IPS-18a (cell line): ENCODE results near the gene NLRC5.

Experiments used
- H3K27ac ChIP-seq: one replicate; pipeline ENCODE4 v1.5.1; 2013; ENCODE audit warnings: low read length
- H3K27me3 ChIP-seq: one replicate; pipeline ENCODE4 v1.6.1; 2013; ENCODE audit warnings: mild to moderate bottlenecking, low read length; ENCODE audit not compliant: control insufficient read depth, insufficient read depth
- H3K36me3 ChIP-seq: one replicate; pipeline ENCODE4 v1.6.1; 2013; ENCODE audit warnings: low read depth, low read length; ENCODE audit not compliant: control insufficient read depth
- H3K4me1 ChIP-seq: one replicate; pipeline ENCODE4 v1.6.1; 2013; ENCODE audit warnings: low read depth, low read length; ENCODE audit not compliant: control insufficient read depth
- H3K4me3 ChIP-seq: one replicate; pipeline ENCODE4 v1.5.1; 2013; ENCODE audit warnings: low read length
- H3K9ac ChIP-seq: one replicate; pipeline ENCODE4 v1.6.1; 2013; ENCODE audit warnings: mild to moderate bottlenecking, low read length, moderate library complexity
- H3K9me3 ChIP-seq: one replicate; pipeline ENCODE4 v1.6.1; 2013; ENCODE audit warnings: low read depth, low read length; ENCODE audit not compliant: control insufficient read depth

The NLRC5 gene

DNA sequence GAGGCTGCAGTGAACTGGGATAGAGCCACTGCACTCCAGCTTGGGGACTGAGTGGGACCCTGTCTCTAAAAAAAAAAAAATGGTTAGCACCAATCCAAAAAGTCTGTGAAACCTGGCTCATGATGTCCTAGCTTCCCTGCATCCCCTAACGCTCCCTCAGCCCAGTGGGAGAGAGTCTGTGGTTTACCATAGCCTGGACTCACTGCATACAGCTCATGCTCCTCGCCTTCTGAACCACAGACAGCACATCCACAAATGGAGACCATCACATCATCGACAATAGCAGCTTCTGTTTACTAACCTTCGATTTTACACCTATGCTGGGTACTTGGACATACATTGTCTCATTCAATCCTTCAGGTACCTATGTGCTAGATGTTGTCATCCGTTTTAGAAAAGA is 43.6 kb downstream of the NLRC5 start:
- Histone ChIP-seq H3K27me3 (no peaks in the 10 kb centered on the region), H3K4me3 (no peak overlapping the region), H3K36me3 (no peaks in the 10 kb centered on the region), H3K9me3 (no peaks in the 10 kb centered on the region), H3K9ac (no peak overlapping the region), H3K27ac (no peak overlapping the region), H3K4me1 (no peaks in the 10 kb centered on the region)

DNA sequence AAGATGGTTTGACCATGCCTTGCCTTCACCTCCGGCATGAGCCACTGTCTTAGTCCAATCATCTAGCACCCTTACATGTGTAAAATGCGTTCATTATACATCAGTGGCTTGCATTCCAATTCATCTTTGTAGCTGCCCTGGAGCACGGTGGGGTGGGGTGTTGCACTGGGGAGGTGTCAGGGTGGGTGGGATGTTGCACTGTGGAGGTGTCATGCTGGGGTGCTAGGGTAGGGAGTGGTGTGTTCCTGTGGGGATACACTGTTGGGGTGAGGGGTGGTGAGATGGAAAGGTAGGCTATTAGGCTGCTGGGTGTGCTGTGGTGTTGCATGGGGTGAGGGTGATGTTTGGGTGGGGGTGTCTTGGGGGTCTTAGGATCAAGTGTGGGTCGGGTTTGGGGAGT is 47.0 kb downstream of the NLRC5 start:
- Histone ChIP-seq H3K9ac (no peak overlapping the region), H3K27ac (no peak overlapping the region), H3K4me1 (no peaks in the 10 kb centered on the region), H3K36me3 (no peaks in the 10 kb centered on the region), H3K9me3 (no peaks in the 10 kb centered on the region), H3K27me3 (no peaks in the 10 kb centered on the region), H3K4me3 (no peak overlapping the region)

DNA sequence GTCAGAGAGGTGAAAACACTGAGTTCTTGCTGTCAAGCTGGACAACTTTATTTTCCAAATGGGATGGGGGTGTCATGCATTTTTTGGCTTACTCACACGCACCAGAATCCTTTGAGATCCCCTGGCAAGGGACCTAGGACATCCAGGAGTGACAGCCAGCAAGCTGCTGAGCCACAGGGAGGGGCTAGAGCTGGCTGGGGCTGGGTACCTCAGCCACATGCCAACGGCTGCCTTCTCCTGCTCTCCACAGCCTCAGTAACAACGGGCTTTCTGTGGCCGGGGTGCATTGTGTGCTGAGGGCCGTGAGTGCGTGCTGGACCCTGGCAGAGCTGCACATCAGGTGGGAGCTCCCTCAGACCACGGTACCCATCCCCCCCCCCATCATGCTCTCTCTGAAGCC is 47.6 kb downstream of the NLRC5 start:
- Histone ChIP-seq H3K9me3 (no peaks in the 10 kb centered on the region), H3K4me3 (no peak overlapping the region), H3K27ac (no peak overlapping the region), H3K36me3 (no peaks in the 10 kb centered on the region), H3K9ac (no peak overlapping the region), H3K27me3 (no peaks in the 10 kb centered on the region), H3K4me1 (no peaks in the 10 kb centered on the region)

DNA sequence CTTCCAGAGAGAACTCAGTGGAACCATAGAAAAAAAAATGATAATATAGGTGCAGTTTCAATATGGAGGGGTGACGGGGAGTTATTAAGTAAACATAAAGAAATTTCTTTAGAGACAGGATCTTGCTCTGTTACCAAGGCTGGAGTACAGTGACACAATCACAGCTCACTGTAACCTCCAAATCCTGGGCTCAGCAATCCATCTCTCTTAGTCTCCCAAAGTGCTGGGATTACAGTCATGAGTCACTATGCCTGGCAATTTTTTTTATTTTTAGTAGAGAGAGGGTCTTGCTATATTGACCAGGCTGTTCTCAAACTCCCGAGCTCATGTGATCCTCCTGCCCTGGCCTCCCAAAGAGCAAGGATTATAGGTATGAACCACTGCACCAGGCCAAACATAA is 48.8 kb downstream of the NLRC5 start:
- H3K27me3 ChIP-seq: no peaks in the 10 kb centered on the region
- H3K36me3 ChIP-seq: no peaks in the 10 kb centered on the region
- no peak overlapping the region for H3K4me3 ChIP-seq
- no peak overlapping the region for H3K9ac ChIP-seq
- no peaks in the 10 kb centered on the region for H3K4me1 ChIP-seq
- H3K9me3 ChIP-seq: no peaks in the 10 kb centered on the region
- no peak overlapping the region for H3K27ac ChIP-seq

DNA sequence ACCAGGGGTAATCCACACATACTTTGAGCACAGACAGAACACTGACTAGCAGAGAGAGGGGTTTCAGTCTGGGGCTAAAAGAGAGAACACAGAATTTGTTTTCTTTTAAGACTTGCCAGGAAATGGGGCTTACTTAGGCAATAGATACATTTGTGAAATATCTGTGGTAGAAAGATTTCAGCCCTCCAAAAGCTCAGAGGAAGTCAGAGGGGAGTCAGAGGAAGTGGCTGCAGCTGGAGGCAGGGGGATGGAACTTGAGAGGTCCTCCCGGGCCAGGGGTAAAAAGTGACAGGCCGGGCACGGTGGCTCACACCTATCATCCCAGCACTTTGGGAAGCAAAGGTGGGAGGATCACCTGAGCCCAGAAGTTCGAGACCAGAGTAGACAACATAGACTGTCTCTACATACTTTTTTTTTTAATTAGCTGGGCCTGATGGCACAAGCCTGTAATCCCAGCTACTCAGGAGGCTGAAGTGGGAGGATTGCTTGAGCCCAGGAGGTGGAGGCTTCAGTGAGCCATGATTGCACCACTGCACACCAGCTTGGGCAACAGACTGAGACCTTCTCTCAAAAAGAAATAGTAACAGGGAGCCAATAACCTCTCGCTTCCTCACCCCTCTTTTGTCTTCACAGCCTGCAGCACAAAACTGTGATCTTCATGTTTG is 49.9 kb downstream of the NLRC5 start:
- H3K9ac ChIP-seq: no peak overlapping the region
- H3K4me3 ChIP-seq: no peak overlapping the region
- H3K9me3 ChIP-seq: no peaks in the 10 kb centered on the region
- H3K36me3 ChIP-seq: no peaks in the 10 kb centered on the region
- no peaks in the 10 kb centered on the region for H3K4me1 ChIP-seq
- no peaks in the 10 kb centered on the region for H3K27me3 ChIP-seq
- no peak overlapping the region for H3K27ac ChIP-seq

DNA sequence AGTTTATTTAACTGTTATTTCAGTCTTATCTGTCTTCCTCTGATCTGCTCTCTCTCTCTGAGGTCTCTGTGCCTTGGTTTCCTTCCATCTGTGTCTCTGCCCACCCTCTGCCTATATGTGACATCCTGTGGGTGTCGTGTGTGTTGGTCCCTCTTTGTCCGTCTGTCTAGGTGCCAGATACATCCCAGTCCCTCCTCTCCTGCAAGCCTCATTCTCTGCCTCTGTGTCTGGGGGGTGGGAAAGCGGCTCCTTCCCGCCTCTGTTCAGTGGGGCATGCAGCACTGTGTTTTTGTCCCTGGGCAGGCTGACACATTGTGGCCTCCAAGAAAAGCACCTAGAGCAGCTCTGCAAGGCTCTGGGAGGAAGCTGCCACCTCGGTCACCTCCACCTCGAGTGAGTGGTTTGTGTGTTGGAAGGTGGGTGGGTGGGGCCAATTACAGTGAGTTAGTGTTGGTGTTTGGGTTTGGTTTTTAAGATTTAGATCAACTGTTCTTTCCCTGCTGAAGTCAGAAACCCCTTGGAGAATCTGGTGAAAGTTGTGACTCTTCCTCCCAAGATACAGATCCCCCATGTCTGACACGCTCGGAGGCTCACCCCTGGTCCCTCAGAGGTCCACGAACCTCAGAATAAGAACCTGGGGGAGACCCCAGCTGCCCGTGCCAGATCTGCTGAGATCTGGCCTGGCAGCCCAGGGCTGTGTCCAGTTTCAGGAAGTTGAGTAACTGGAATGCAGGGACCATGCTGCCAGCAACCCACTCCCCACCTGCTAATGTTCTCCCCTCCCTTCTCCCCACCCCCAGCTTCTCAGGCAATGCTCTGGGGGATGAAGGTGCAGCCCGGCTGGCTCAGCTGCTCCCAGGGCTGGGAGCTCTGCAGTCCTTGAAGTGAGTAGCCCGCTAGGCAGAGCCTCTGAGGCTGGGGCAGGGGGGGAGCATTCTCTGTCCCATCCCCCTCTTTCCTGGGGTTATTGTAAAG is 52.1 kb downstream of the NLRC5 start:
- H3K27ac ChIP-seq: no peak overlapping the region
- no peaks in the 10 kb centered on the region for H3K36me3 ChIP-seq
- H3K4me3 ChIP-seq: no peak overlapping the region
- no peaks in the 10 kb centered on the region for H3K9me3 ChIP-seq
- no peaks in the 10 kb centered on the region for H3K4me1 ChIP-seq
- no peaks in the 10 kb centered on the region for H3K27me3 ChIP-seq
- H3K9ac ChIP-seq: no peak overlapping the region

DNA sequence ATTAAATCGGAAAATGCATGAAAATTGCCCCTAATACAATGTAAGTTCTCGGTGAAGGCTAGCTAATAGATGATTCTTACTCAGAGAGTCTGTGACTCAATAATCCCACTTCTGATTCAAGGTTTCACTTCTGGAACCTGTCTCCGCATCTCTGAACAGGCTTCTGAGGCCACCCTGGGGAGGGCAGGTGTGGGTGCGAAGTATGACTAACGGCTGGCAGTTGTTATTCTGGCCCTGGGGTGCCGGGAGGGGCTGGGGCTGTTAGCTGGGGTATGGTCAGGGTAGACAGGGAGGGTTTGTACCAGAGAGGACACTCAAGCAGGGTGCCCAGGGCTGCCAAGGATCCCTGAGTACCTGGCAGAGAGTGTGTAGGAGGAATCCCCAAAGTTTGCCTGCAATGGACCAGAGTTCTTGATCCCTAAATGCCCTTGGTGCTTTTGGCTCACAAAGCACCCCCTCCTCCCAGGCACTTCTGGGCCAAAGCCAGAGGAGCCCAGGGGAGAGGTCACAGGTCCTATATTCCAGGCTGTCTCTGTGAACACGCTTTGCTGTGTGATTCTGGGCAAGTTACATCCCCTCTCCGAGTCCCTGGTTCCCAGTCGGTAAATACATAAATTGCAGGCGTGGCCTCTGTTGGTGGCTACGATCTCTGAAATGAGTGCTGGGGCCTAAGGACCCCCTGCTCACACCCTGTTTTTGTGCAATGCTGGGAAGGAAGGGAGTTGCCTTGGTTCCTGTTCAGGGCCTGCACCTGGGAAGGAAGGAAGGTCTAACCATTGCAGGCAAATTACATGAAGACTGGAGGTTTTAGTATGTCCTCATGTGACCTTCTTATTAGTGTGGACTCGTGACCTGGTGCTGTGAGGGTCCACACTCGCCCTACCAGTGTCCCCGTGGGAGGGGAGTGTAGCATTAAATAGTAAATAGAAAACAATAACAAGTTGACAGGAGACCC is 53.1 kb downstream of the NLRC5 start:
- Histone ChIP-seq H3K9ac (no peak overlapping the region), H3K27ac (no peak overlapping the region), H3K4me1 (no peaks in the 10 kb centered on the region), H3K9me3 (no peaks in the 10 kb centered on the region), H3K4me3 (no peak overlapping the region), H3K36me3 (no peaks in the 10 kb centered on the region), H3K27me3 (no peaks in the 10 kb centered on the region)

DNA sequence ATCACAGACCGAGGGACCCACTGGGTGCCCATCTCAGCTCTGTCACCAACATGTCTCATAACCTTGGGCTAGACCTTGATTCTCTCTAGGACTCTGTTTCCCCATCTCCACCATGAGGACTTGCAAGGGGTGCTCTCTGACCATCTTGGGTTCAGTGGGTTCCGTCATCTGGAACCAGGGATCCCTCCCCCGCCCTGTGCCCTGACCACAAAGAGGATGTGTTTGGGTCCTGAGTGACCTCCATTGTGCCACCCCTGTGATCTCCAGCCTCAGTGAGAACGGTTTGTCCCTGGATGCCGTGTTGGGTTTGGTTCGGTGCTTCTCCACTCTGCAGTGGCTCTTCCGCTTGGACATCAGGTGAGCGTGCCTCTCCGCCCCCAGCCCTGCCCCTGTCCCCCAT is 53.9 kb downstream of the NLRC5 start:
- Histone ChIP-seq H3K27ac (no peak overlapping the region), H3K9ac (no peak overlapping the region), H3K4me3 (no peak overlapping the region), H3K9me3 (no peaks in the 10 kb centered on the region), H3K36me3 (no peaks in the 10 kb centered on the region), H3K27me3 (no peaks in the 10 kb centered on the region), H3K4me1 (peaks cover 2% of the 10 kb centered on the region)

DNA sequence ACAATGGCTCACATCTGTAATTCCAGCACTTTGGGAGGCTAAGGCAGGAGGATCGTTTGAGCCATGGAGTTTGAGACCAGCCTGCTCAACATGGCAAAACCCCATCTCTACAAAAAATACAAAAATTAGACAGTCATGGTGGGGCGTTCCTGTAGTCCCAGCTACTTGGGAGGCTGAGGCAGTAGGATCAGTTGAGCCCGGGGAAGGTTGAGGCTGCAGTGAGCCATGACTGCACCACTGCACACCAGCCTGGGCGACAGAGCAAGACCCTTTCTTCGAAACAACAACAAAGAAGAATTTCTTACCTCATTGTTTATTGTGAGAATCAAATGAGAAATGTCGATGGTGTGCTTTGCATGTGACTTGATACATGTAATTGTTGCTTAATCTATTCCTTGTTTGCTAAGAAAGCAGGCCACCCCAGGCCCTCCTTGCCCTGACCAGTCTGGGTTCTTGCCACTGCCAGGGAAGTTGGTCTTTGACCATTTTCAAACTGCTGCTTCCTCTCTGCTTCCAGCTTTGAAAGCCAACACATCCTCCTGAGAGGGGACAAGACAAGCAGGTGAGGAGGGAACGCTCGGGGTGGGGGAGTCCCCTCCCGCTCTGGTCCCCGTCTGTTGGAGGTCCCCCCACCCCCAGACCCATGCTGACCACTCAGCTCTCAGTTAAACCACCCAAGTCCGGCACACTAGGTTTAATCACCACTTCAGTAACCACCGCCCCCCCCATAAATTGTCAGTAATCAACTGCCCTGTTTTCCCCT is 55.8 kb downstream of the NLRC5 start:
- Histone ChIP-seq H3K9me3 (no peaks in the 10 kb centered on the region), H3K4me3 (no peak overlapping the region), H3K9ac (no peak overlapping the region), H3K27me3 (no peaks in the 10 kb centered on the region), H3K27ac (no peak overlapping the region), H3K4me1 (peaks cover 3% of the 10 kb centered on the region), H3K36me3 (no peaks in the 10 kb centered on the region)

DNA sequence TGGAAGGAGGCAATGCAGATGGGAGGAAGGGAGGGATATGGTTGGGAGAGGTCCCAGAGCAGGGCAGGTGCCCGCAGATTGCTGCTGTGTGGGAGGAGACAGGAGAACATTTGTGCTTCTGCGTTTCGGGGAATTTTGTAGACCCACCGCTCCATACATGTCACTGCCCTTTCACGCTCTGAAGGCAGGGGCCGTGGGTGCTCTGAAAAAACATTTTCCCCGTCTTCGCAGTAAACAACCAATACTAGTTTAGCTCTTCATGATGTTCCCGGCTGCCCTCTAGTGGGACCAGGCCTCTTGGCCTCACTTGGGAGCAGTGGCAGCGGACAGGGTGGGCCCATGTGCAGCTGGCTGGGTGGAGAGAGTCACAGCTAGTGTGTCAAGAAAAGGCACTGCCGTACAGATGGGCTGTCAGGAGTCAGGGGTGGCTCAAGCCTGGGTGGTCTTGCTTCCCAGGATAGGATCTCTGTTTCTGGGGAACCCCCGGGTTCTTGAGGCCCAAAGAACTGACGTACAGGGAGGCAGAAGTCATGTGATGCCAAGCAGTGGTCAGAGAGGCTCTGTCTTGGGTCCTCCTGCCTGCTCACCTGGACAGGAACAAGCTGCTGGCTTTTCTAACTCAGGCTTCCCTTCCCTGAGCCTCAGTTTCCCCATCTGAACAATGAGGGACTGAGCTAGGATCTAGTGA is 56.5 kb downstream of the NLRC5 start:
- Histone ChIP-seq H3K4me1 (peaks cover 3% of the 10 kb centered on the region), H3K36me3 (no peaks in the 10 kb centered on the region), H3K27ac (no peak overlapping the region), H3K9me3 (no peaks in the 10 kb centered on the region), H3K9ac (no peak overlapping the region), H3K27me3 (no peaks in the 10 kb centered on the region), H3K4me3 (no peak overlapping the region)
